GM06990 (cell line): ENCODE results near the gene ARHGEF16.
A peak's percentile ranks its signal among the peaks of the same experiment; 100 is the strongest.

Experiments
- DNase-seq: peaks from one replicate; pipeline ENCODE4 v3.0.0-alpha.2; 2011; ENCODE audit not compliant: insufficient read length; ENCODE audit errors: extremely low read depth
- H3K27me3 ChIP-seq: replicated peaks from 2 replicates; pipeline ENCODE4 v1.6.0; 2011; ENCODE audit warnings: low read length; ENCODE audit not compliant: control insufficient read depth, insufficient read depth
- H3K36me3 ChIP-seq: 2 replicates; pipeline ENCODE4 v1.5.1; 2011; ENCODE audit warnings: low read length; ENCODE audit not compliant: control insufficient read depth, insufficient read depth
- H3K4me3 ChIP-seq: replicated peaks from 2 replicates; pipeline ENCODE4 v1.5.1; 2011; ENCODE audit warnings: low read depth, mild to moderate bottlenecking, control low read depth, low read length
- TF ChIP-seq, protein P1 (sequence below): IDR thresholded peaks from 2 replicates; pipeline ENCODE4 v1.5.1; 2011; ENCODE audit warnings: low read length, control low read depth, mild to moderate bottlenecking, inconsistent platforms; ENCODE audit not compliant: insufficient read depth, poor library complexity, severe bottlenecking

The ARHGEF16 gene

DNA sequence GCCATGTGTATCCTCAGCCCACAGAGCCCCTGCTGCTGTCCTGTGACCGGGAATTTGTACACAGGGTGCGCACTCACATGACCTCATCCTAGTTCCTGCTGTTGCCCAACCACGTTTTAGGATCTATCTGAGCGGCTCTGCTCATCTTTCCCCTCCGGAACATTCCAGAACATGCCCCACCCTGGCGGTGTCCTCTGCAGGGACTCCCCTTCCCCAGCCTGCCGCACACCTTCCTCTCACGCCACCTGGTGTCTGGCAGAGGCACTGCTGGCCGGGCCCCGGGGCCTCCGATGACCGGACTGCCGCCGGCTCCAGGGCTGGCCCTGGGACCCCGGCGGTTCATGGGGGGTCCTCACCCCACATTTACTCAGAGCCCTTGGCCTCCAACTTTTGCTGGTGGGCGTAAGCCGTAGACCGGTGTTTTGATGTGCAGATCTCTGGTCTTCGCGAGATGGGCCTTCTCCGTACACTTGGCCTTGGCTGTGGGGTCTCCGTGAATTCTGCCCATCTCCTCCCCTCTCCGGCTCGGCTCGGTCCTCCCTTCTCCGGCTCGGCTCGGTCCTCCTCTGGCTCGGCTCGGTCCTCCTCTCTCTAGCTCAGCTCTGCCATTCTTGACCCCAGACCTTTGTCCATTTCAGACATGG, 29.5 kb downstream of the ARHGEF16 start:
- no peaks in the 10 kb centered on the region for H3K27me3 ChIP-seq
- no peaks in the 10 kb centered on the region for H3K36me3 ChIP-seq
- TF ChIP-seq, protein P1, sequence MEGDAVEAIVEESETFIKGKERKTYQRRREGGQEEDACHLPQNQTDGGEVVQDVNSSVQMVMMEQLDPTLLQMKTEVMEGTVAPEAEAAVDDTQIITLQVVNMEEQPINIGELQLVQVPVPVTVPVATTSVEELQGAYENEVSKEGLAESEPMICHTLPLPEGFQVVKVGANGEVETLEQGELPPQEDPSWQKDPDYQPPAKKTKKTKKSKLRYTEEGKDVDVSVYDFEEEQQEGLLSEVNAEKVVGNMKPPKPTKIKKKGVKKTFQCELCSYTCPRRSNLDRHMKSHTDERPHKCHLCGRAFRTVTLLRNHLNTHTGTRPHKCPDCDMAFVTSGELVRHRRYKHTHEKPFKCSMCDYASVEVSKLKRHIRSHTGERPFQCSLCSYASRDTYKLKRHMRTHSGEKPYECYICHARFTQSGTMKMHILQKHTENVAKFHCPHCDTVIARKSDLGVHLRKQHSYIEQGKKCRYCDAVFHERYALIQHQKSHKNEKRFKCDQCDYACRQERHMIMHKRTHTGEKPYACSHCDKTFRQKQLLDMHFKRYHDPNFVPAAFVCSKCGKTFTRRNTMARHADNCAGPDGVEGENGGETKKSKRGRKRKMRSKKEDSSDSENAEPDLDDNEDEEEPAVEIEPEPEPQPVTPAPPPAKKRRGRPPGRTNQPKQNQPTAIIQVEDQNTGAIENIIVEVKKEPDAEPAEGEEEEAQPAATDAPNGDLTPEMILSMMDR: peak; percentile 89
- DNase-seq: no peak
- no peak overlapping the region for H3K4me3 ChIP-seq

DNA sequence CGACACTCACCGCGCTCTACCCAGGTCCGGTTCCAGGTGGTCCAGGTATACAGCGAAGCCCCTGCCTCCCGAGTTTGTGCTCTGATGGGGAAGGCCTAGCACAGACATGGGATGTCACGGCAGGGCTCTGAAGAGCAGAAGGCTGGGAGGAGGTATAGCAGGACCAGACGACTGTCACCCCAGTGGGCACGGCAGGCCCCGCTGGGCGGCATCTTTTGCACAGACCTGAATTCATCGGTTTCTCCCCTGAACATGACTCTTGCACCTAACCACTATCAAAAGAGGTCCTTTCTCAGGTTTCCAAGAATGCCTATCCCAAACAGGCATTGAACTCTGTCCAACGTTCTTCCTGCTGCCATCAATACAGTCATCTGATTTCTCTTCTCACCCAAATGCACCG, 30.6 kb downstream of the ARHGEF16 start:
- Histone ChIP-seq H3K4me3 (no peak overlapping the region), H3K27me3 (no peaks in the 10 kb centered on the region), H3K36me3 (no peaks in the 10 kb centered on the region)
- no peak for DNase-seq
- TF ChIP-seq, protein P1: no peak

DNA sequence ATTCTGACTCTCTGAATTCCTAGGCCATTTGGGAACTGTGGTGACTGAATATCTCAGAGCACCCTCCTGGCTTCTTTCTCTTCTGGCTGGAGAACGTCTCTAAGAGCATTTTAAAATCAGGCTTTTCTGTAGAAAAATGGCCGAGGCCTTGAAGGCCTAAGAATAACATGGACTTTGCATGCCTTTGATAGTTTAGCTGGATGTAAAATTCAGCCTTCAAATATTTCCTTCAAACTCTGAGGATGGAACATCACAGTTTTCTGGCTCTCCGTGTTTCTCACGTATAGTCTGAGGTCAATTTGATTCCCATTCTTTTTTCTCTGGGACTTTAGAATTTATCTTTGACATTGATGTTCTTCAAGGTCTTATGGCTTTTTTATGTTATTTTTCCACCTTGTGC, 34.0 kb downstream of the ARHGEF16 start:
- no peak overlapping the region for H3K4me3 ChIP-seq
- H3K27me3 ChIP-seq: no peaks in the 10 kb centered on the region
- H3K36me3 ChIP-seq: no peaks in the 10 kb centered on the region
- DNase-seq: no peak
- TF ChIP-seq, protein P1: no peak

DNA sequence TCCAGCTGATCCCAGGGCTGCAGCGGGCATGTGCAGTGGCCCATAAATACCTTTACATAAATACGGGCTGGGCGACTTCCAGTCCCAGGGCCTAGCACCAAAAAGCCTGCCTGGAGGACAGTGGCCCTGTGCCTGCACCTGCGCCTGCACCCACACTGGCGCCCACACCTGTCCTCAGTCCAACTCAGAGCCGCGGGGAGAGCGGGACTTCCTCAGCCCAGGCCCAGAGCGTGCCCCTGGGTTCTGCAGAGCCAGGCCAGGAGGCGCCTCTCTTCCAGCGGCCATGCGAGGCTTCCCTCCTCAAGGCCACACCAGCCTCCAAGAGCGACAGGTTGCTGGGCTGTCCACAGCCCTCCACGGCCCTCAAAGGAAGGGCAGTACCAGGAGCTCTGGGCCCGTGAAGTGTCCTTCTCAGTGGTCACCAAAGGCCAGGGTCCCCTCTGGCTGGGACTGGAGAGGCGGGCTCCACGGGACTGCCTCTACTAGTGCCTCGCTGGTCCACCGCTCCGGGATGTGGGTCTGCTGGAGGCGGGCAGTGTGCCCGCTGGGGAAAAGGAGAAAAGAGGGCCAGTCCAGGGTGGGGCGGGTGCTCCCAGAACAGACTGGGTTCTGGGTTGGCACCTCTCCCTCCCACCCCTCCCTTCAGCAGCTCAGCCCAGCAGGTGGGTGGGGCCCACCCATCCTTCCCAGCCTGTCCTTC, 35.7 kb downstream of the ARHGEF16 start:
- TF ChIP-seq, protein P1: no peak
- DNase-seq: no peak
- H3K27me3 ChIP-seq: no peaks in the 10 kb centered on the region; the same call in 1 of the 2 replicates

DNA sequence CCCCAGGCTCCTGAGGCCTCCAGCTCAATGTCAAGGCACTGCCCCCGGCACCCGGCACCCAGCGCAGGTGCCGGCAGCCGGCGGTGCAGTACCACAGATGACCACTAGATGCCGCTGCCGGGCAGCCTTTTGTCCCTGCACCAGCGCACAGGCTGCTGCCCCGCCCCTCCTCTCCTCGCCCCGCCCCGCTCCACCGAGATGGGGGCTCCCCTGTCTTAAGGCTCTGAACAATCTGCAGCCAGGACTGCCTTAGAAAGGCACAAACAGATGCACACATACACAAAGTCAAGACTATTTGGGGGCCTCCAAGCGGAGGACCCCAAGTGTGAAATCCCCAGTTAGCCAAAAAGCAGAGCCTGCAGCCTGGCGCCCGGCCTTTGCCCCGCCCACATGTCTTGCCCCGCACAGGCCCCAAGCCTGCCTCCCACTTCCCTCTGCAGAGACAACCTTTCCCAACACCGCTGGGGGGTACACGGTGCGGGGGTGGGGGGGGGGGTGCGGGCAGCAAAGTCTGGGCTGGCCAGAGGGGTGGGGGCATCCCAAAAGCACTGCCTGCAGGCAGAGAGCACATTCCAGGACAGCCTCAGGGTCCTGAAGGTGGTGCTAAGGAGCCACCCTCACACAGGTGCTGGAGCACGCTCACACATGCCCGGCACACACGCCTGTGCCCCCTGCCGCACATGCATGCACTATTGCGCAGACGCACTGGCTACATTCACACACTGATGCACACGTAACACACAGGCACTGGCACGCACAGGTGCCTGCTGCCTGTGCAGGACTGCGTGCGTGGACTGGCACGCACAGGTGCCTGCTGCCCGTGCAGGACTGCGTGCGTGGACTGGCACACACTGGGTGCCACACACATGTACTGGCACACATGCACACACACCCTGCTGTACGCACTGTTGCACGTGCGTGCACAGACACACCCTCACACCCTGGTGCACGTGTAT, 37.1 kb downstream of the ARHGEF16 start:
- Histone ChIP-seq H3K4me3 (no peak overlapping the region), H3K36me3 (no peaks in the 10 kb centered on the region), H3K27me3 (no peaks in the 10 kb centered on the region; the same call in 1 of the 2 replicates)
- TF ChIP-seq, protein P1: peak; percentile 99
- DNase-seq: peak; percentile 76

More for the DNA sequence above, 35.7 kb downstream of the ARHGEF16 start:
- H3K4me3 ChIP-seq: no peak overlapping the region
- H3K36me3 ChIP-seq: no peaks in the 10 kb centered on the region
